ENCODE data around the gene ETS1.

GRCh38 chr11:128424851-128425285 lies 162.5 kb downstream of the ETS1 start:
- TF ChIP-seq EZH2 (IDR thresholded peaks at IDR 0.05; ENCODE audit: borderline replicate concordance) (no peak), CTCF (IDR thresholded peaks at IDR 0.05; ENCODE audit: poor library complexity) (no peak)
